Neural progenitor cell (in vitro differentiated cells): Measurements from ENCODE around the gene NTRK1.

ENCODE experiments used
- EZH2 ChIP-seq: fragments of 200-600 bp; sonication (generic); IDR thresholded peaks from 2 replicates; pipeline ENCODE4 v1.6.1; 2017; ENCODE audit warnings: antibody characterized with exemption, mild to moderate bottlenecking, moderate library complexity
- EZH2phosphoT487 ChIP-seq: fragments of 200-600 bp; sonication (generic); IDR thresholded peaks from 2 replicates; pipeline ENCODE4 v1.6.1; 2017; ENCODE audit warnings: antibody characterized with exemption
- TF ChIP-seq, protein P1 (sequence below): fragments of 200-600 bp; sonication (generic); IDR thresholded peaks from 2 replicates; pipeline ENCODE4 v1.5.1; 2017; ENCODE audit warnings: antibody characterized with exemption, mild to moderate bottlenecking

DNA sequence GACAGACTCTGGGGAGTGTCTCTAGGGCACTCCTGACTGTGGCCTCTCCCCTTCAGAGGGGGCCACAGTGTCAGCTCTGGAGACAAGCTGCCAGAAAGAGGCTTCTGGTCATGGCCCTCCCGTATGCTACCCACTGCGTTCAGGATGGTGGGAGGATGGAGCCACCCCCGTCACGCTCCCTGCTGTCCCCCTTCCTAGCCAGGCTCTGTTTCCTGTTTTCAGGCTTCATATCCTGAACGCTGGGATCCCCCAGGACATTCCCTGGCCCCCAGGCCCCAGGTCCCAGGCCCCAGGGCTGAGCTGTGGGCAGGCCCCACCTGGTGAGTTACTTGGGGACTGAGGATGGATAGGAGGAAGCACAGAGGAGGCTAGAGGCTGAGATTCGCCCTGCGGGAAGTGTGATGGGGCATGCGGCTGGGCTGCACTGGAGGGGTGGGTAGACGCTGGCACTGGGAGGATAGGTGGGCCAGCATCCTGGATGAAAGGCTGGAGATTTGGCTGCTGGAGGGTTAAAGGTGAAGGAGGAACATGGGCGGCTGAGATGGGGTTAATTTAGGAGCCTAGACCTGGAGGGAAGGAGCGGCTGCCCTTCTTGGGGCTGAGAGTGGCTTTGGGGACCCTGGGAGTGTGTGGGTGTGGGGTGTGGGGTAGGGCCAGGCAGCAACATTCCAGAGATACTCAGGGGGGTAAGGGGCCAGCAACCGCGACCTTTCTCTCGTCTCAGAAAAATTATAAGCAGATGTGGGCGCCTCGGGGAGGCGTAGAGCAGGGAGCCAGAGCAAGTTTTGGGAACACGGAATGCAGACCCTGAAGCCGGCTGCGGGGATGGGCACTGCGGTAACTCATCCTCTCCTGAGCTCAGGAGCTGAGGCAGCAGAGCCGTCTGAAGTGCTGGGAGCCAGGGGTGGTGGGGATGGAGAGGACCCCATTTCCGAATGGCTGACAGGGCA, 41.6 kb downstream of the NTRK1 start:
- TF ChIP-seq, protein P1, sequence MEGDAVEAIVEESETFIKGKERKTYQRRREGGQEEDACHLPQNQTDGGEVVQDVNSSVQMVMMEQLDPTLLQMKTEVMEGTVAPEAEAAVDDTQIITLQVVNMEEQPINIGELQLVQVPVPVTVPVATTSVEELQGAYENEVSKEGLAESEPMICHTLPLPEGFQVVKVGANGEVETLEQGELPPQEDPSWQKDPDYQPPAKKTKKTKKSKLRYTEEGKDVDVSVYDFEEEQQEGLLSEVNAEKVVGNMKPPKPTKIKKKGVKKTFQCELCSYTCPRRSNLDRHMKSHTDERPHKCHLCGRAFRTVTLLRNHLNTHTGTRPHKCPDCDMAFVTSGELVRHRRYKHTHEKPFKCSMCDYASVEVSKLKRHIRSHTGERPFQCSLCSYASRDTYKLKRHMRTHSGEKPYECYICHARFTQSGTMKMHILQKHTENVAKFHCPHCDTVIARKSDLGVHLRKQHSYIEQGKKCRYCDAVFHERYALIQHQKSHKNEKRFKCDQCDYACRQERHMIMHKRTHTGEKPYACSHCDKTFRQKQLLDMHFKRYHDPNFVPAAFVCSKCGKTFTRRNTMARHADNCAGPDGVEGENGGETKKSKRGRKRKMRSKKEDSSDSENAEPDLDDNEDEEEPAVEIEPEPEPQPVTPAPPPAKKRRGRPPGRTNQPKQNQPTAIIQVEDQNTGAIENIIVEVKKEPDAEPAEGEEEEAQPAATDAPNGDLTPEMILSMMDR: no peak
- TF ChIP-seq EZH2 (no peak), EZH2phosphoT487 (no peak)
